Colonic mucosa (tissue), 4 donors: ENCODE data around the gene GIMD1. TPM values are rescaled to one million over a fixed set of nuclear protein-coding genes. Genes with fewer than 3 reads are reported as not detected.

Experiments
- DNase-seq: peaks from one replicate; pipeline ENCODE4 v3.0.0-alpha.2; 2020
- H3K27ac ChIP-seq: fragments of 200-600 bp; one replicate; pipeline ENCODE4 v1.8.0; 2021
- H3K27me3 ChIP-seq: fragments of 200-600 bp; one replicate; pipeline ENCODE4 v1.8.0; 2021
- H3K36me3 ChIP-seq: fragments of 200-600 bp; one replicate; pipeline ENCODE4 v1.8.0; 2021
- H3K4me1 ChIP-seq: fragments of 200-600 bp; one replicate; pipeline ENCODE4 v1.8.0; 2021; ENCODE audit warnings: mild to moderate bottlenecking
- H3K4me3 ChIP-seq: fragments of 200-600 bp; one replicate; pipeline ENCODE4 v1.8.0; 2021
- H3K9ac ChIP-seq, 2 donors: one replicate each; pipeline ENCODE4 v1.7.0; 2013; ENCODE audit warnings: control low read depth in 2 of 2, low read depth in 2 of 2, low read length in 2 of 2
- H3K9me3 ChIP-seq: fragments of 200-600 bp; one replicate; pipeline ENCODE4 v1.8.0; 2021
- CTCF ChIP-seq: fragments of 200-600 bp; IDR thresholded peaks from one replicate; pipeline ENCODE4 v1.8.0; 2022; ENCODE audit warnings: antibody characterized with exemption, mild to moderate bottlenecking
- intact Hi-C: fragments of 100-400 bp; cut with DNase I; formaldehyde crosslinking; loops from one replicate; pipeline ENCODE4 v1.14.1; 2022
- total RNA-seq, 2 donors: library from RNA; stranded (reverse); fragmentation: NEBNext Ultra II Directional in 1 of 2; extraction: Animal tissue kit (Norgen Biotek cat#: 25700) in 1 of 2; gene quantifications; one replicate each; pipeline ENCODE4 v1.2.1, GENCODE V29; 2021
- donor health status: healthy.
- donor health status: DM: no; HTN: no; CAD: no.
- donor health status: DM: no; HTN: no; CAD: no.

GIMD1 gene
- total RNA-seq, 2 donors from 2014 or later: not detected

- Histone ChIP-seq H3K27me3 (no peaks in the 10 kb centered on the region), H3K36me3 (no peaks in the 10 kb centered on the region), H3K9ac (no peak overlapping the region), H3K4me3 (no peak overlapping the region), H3K9me3 (no peaks in the 10 kb centered on the region), H3K4me1 (no peaks in the 10 kb centered on the region), H3K27ac (no peak overlapping the region)
- intact Hi-C loops: loop anchor here (2.0 kb wide), 1 partner anchor 442 kb away; no protein-coding TSS in a partner anchor
- no peak for TF ChIP-seq CTCF
- no peak for DNase-seq
These were observed 2.6 kb upstream of the GIMD1 start for GRCh38 chr4:106371161-106371560.

GRCh38 chr4:106370214-106370613 is 1.6 kb upstream of the GIMD1 start:
- H3K4me3 ChIP-seq: no peak overlapping the region
- H3K27ac ChIP-seq: no peak overlapping the region
- no peak for DNase-seq
- H3K27me3 ChIP-seq: no peaks in the 10 kb centered on the region
- no peaks in the 10 kb centered on the region for H3K9me3 ChIP-seq
- H3K36me3 ChIP-seq: no peaks in the 10 kb centered on the region
- H3K9ac ChIP-seq: no peak overlapping the region
- H3K4me1 ChIP-seq: no peaks in the 10 kb centered on the region
- intact Hi-C loops: loop anchor here (2.0 kb wide), 1 partner anchor 443 kb away; no protein-coding TSS in a partner anchor
- no peak for TF ChIP-seq CTCF

- H3K4me3 ChIP-seq: no peak overlapping the region
- H3K36me3 ChIP-seq: no peaks in the 10 kb centered on the region
- no peaks in the 10 kb centered on the region for H3K27me3 ChIP-seq
- H3K27ac ChIP-seq: no peak overlapping the region
- peak; percentile 22 for DNase-seq
- intact Hi-C loops: loop anchor here (2.0 kb wide), 1 partner anchor 443 kb away; no protein-coding TSS in a partner anchor
- no peak overlapping the region for H3K9ac ChIP-seq
- no peaks in the 10 kb centered on the region for H3K9me3 ChIP-seq
- TF ChIP-seq CTCF: peak; percentile 72
- H3K4me1 ChIP-seq: no peaks in the 10 kb centered on the region
These were observed 980 bp upstream of the GIMD1 start for GRCh38 chr4:106369456-106370060.

- Histone ChIP-seq H3K9ac (no peak overlapping the region), H3K4me1 (no peaks in the 10 kb centered on the region), H3K4me3 (no peak overlapping the region), H3K27me3 (no peaks in the 10 kb centered on the region), H3K36me3 (no peaks in the 10 kb centered on the region), H3K27ac (no peak overlapping the region), H3K9me3 (no peaks in the 10 kb centered on the region)
- no peak for TF ChIP-seq CTCF
- no peak for DNase-seq
- intact Hi-C loops: no loop called here
These were observed 1.5 kb downstream of the GIMD1 start for GRCh38 chr4:106367072-106367471.

- Histone ChIP-seq H3K4me1 (no peaks in the 10 kb centered on the region), H3K4me3 (no peak overlapping the region), H3K27me3 (no peaks in the 10 kb centered on the region), H3K36me3 (no peaks in the 10 kb centered on the region), H3K9me3 (no peaks in the 10 kb centered on the region), H3K27ac (no peak overlapping the region), H3K9ac (no peak overlapping the region)
- no peak for TF ChIP-seq CTCF
- DNase-seq: no peak
- intact Hi-C loops: no loop called here
These were observed 2.6 kb downstream of the GIMD1 start for GRCh38 chr4:106366026-106366425.
